A549 (cell line): Measurements from ENCODE around the gene TM7SF2.

Experiments used
- EHF ChIP-seq: fragments of 250-450 bp; sonication (Bioruptor Pico); IDR thresholded peaks from 2 replicates; pipeline ENCODE4 v1.5.0; 2020; ENCODE audit warnings: mild to moderate bottlenecking
- MAFK ChIP-seq: fragments of 450-650 bp; IDR thresholded peaks from 2 replicates; pipeline ENCODE4 v1.6.1; 2014; ENCODE audit not compliant: partially characterized antibody
- REST ChIP-seq: fragments of 200-600 bp; sonication (generic); IDR thresholded peaks from 2 replicates; pipeline ENCODE4 v1.6.1; 2016; ENCODE audit warnings: antibody characterized with exemption, mild to moderate bottlenecking, moderate library complexity
- TF ChIP-seq, protein P1 (sequence below): IDR thresholded peaks from 2 replicates; pipeline ENCODE4 v1.6.1; 2012
- TF ChIP-seq, protein P2 (sequence below): fragments of >200 bp; sonication (Bioruptor Twin); formaldehyde crosslinking; IDR thresholded peaks from 3 replicates; pipeline ENCODE4 v1.5.1; 2016

GRCh38 chr11:65118097-65118837 is 6.6 kb downstream of the TM7SF2 start:
- TF ChIP-seq, protein P1, sequence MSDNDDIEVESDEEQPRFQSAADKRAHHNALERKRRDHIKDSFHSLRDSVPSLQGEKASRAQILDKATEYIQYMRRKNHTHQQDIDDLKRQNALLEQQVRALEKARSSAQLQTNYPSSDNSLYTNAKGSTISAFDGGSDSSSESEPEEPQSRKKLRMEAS, result no peak
- TF ChIP-seq, protein P2, sequence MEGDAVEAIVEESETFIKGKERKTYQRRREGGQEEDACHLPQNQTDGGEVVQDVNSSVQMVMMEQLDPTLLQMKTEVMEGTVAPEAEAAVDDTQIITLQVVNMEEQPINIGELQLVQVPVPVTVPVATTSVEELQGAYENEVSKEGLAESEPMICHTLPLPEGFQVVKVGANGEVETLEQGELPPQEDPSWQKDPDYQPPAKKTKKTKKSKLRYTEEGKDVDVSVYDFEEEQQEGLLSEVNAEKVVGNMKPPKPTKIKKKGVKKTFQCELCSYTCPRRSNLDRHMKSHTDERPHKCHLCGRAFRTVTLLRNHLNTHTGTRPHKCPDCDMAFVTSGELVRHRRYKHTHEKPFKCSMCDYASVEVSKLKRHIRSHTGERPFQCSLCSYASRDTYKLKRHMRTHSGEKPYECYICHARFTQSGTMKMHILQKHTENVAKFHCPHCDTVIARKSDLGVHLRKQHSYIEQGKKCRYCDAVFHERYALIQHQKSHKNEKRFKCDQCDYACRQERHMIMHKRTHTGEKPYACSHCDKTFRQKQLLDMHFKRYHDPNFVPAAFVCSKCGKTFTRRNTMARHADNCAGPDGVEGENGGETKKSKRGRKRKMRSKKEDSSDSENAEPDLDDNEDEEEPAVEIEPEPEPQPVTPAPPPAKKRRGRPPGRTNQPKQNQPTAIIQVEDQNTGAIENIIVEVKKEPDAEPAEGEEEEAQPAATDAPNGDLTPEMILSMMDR, result no peak; the same call in 2 of the 3 replicates
- TF ChIP-seq MAFK, result no peak
- TF ChIP-seq REST, result no peak
- no peak for TF ChIP-seq EHF (CRISPR knock-in tag)
